ENCODE data around the gene KIF26A. TPM values are rescaled to one million over a fixed set of nuclear protein-coding genes. Genes with fewer than 3 reads are reported as not detected.
"Not testable (repeated sequence)": the region's sequence is repeated elsewhere in the genome, so short reads cannot be mapped to it uniquely, and the experiment has no call there.

KIF26A gene
- total RNA-seq, 1 donor from 2014 or later: 5.9 TPM

DNA sequence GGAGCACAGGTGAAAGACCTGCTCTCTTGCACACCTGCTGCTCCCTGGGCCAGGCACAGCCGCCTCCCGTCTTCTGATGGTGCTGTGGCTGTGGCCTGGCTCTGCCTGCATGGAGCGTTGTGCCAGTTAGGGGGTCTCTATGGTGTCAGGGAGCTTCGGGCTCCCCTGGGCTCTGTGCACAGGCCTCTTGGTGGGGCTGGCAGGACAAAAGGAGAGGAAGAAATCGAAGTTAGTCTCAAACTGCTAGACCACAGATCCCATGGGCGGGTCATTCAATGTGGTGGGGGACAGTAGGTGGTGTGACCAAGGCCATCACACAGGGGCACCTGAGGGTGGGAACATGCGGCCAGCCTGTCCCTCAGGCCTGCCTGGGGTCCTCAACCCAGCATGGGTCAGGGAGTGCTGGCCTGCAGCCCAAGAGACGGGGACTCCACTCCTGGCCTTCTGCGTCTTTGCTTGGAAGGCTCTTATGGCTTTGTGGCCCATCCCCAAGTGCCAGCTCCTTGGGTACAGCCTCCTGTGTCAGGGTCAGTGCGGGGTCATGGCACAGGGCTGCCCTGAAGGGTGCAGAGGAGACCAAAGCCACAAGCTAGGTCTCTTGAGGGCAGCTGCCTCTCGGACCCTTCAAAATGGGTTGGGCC lies 84.1 kb downstream of the KIF26A start:
- Histone ChIP-seq H3K4me3 (no peak overlapping the region), H3K4me1 (peaks cover 2% of the 10 kb centered on the region), H3K36me3 (no peaks in the 10 kb centered on the region), H3K27ac (no peak overlapping the region), H3K9me3 (no peaks in the 10 kb centered on the region), H3K27me3 (no peaks in the 10 kb centered on the region)
- DNase-seq (peak; percentile 40), ATAC-seq (no peak)
- TF ChIP-seq, protein P1, sequence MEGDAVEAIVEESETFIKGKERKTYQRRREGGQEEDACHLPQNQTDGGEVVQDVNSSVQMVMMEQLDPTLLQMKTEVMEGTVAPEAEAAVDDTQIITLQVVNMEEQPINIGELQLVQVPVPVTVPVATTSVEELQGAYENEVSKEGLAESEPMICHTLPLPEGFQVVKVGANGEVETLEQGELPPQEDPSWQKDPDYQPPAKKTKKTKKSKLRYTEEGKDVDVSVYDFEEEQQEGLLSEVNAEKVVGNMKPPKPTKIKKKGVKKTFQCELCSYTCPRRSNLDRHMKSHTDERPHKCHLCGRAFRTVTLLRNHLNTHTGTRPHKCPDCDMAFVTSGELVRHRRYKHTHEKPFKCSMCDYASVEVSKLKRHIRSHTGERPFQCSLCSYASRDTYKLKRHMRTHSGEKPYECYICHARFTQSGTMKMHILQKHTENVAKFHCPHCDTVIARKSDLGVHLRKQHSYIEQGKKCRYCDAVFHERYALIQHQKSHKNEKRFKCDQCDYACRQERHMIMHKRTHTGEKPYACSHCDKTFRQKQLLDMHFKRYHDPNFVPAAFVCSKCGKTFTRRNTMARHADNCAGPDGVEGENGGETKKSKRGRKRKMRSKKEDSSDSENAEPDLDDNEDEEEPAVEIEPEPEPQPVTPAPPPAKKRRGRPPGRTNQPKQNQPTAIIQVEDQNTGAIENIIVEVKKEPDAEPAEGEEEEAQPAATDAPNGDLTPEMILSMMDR (IDR thresholded peaks at IDR 0.05): no peak
- intact Hi-C loops (cut with DNase I): no loop called here

DNA sequence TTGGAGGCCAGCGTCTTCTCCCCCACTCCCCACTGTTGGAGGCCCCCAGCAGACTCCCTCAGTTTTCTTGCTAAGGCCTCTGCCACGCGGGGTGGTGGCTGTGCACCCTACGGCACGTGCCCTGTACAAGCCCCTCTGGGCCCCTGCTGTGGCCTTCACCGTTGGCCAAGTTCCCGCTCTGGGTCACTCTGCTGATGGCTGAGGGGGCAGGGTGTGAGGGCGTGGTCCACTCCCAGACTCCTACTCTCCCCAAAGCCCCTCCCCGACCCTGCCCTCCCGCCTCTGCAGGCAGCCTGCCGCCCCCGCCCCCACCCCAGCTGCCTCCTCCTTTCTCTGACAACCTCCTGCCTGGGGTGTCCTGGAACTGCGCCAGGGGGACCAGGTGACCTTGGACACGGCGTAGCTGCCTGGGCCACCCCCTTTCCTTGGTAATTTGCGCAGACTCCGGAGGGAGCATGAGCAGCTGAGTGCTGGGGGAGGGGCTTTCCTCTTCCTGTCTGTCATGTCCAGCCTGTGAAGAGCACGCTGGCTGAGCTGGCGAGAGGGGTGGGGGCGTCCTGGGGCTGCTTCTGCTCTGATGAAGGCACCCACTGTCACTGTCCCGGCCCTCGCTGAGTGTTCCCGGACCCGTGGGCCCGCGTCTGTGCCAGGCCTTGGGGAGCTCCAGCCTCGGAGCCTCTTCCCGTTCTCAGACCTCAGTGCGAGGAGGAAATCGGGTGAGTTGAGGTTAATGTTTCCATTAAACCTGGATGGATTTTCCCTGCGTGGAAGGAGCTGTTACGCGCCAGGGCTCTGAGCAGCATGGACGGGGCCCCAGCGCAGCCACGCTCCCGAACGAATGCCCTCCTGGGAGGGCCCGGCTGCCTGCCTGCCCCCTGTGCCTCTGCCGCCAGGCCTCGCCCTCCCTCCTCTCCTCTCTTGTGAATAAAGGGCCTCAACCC lies 85.0 kb downstream of the KIF26A start:
- Histone ChIP-seq H3K9me3 (no peaks in the 10 kb centered on the region), H3K27ac (no peak overlapping the region), H3K4me3 (peak overlapping the region; percentile 39), H3K4me1 (peaks cover 2% of the 10 kb centered on the region), H3K27me3 (no peaks in the 10 kb centered on the region), H3K36me3 (no peaks in the 10 kb centered on the region)
- TF ChIP-seq, protein P1 (IDR thresholded peaks at IDR 0.05): no peak
- ATAC-seq (peak; percentile 6), DNase-seq (no peak)
- intact Hi-C loops (cut with DNase I): no loop called here

DNA sequence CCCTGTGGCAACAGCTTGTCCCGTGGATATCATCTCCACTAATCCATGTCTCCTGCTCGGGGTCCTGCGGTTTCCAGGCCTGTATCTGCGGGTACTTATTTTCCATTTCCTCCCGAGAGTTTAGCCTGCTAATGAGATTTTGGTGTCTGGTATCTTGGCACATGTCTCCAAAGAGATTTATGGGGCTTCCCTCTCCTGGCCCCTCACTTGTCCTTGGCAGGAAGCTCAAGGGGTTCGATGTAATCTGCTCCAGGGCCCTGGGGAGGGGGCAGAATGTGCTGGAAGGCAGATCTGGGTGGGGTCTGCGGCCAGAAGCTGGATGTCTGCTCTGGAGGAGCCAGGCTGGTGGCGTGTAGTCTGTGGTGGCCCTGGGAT lies 85.7 kb downstream of the KIF26A start:
- no peaks in the 10 kb centered on the region for H3K27me3 ChIP-seq
- H3K36me3 ChIP-seq: no peaks in the 10 kb centered on the region
- H3K9me3 ChIP-seq: no peaks in the 10 kb centered on the region
- ATAC-seq (no peak), DNase-seq (no peak)
- TF ChIP-seq, protein P1 (IDR thresholded peaks at IDR 0.05): no peak
- no peak overlapping the region for H3K27ac ChIP-seq
- H3K4me1 ChIP-seq: peaks cover 2% of the 10 kb centered on the region
- H3K4me3 ChIP-seq: peak overlapping the region; percentile 39
- intact Hi-C loops (cut with DNase I): no loop called here

DNA sequence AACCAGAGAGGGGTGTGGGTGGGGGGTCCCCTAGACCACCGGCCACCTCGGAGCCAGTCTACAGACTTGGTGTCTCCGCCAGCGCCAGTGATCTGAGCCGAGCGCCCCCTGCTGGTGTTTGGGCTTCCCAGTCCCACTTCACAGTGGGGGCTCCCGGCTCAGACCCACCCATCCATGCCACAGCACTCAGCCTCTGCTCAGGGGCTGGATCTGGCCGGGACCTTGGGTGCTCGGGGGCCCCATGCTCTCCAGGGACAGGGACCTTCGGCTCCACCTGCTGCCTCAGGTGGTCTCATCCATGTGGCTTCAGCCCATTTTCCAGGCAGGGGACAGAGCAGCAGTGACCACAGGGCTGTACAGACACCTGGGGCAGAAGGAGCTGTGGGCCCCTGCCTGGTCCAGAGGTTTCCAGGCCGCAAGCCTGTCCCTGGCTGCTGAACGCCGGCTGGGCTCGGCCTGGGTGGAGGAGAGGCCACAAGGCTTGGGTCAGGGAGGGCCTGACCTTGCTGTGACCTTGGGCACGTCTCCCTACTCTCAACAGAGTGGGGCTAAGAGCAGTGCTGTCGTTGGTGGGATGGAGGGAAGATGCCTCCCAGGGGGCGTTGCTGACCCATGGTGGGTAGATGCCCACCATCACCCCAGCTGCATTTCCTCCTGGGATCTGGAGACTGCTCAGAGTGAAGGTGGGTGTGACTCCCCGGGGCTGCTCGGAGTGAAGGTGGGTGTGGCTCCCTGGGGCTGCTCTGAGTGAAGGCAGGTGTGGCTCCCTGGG lies 86.3 kb downstream of the KIF26A start:
- no peak overlapping the region for H3K4me3 ChIP-seq
- TF ChIP-seq, protein P1 (IDR thresholded peaks at IDR 0.05): peak; percentile 54
- DNase-seq (no peak), ATAC-seq (peak; percentile 5)
- no peaks in the 10 kb centered on the region for H3K9me3 ChIP-seq
- peaks cover 2% of the 10 kb centered on the region for H3K4me1 ChIP-seq
- H3K27me3 ChIP-seq: no peaks in the 10 kb centered on the region
- intact Hi-C loops (cut with DNase I): no loop called here
- H3K36me3 ChIP-seq: no peaks in the 10 kb centered on the region
- no peak overlapping the region for H3K27ac ChIP-seq

DNA sequence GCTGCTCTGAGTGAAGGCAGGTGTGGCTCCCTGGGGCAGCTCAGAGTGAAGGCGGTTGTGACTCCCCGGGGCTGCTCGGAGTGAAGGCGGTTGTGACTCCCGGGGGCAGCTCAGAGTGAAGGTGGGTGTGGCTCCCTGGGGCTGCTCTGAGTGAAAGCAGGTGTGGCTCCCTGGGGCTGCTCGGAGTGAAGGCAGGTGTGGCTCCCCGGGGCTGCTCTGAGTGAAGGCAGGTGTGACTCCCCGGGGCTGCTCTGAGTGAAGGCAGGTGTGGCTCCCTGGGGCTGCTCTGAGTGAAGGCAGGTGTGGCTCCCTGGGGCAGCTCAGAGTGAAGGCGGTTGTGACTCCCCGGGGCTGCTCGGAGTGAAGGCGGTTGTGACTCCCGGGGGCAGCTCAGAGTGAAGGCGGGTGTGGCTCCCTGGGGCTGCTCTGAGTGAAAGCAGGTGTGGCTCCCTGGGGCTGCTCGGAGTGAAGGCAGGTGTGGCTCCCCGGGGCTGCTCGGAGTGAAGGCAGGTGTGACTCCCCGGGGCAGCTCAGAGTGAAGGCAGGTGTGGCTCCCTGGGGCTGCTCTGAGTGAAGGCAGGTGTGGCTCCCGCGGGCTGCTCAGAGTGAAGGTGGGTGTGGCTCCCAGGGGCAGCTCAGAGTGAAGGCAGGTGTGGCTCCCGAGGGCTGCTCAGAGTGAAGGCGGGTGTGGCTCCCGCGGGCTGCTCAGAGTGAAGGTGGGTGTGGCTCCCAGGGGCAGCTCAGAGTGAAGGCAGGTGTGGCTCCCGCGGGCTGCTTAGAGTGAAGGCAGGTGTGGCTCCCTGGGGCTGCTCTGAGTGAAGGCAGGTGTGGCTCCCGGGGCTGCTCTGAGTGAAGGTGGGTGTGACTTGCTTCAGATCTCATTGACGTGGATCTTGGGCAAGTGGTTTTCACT lies 87.1 kb downstream of the KIF26A start:
- intact Hi-C loops (cut with DNase I); H3K9me3 ChIP-seq; ATAC-seq; H3K4me3 ChIP-seq; H3K36me3 ChIP-seq; H3K27me3 ChIP-seq; H3K27ac ChIP-seq; DNase-seq; H3K4me1 ChIP-seq: not testable (repeated sequence)
